Ovary (tissue), 9 donors: ENCODE data around the gene PIAS4. TPM values are rescaled to one million over a fixed set of nuclear protein-coding genes. Genes with fewer than 3 reads are reported as not detected.

Source experiments
- DNase-seq, 5 donors: peaks; one replicate each; pipeline ENCODE4 v3.0.0-alpha.2; 2019 to 2020
- H3K27ac ChIP-seq, 2 donors: fragments of 200-600 bp; one replicate each; pipeline versions ENCODE4 v1.5.1 to v1.8.0; 2019 to 2022
- H3K27me3 ChIP-seq: fragments of 200-600 bp; one replicate; pipeline ENCODE4 v1.8.0; 2022
- H3K36me3 ChIP-seq: fragments of 200-600 bp; sonication (generic); one replicate; pipeline ENCODE4 v1.5.1; 2019
- H3K4me1 ChIP-seq: one replicate; pipeline ENCODE4 v1.8.1; 2013; ENCODE audit warnings: mild to moderate bottlenecking, moderate library complexity; ENCODE audit not compliant: insufficient read depth
- H3K4me3 ChIP-seq: fragments of 200-600 bp; sonication (generic); one replicate; pipeline ENCODE4 v1.5.1; 2017
- H3K9me3 ChIP-seq, 2 donors: fragments of 200-600 bp in 1 of 2; sonication (generic) in 1 of 2; one replicate each; pipeline versions ENCODE4 v1.5.1 to v1.8.1; 2013 to 2019; ENCODE audit warnings: mild to moderate bottlenecking in 1 of 2, moderate library complexity in 1 of 2
- CTCF ChIP-seq, 3 donors: fragments of 450-650 bp in 2 of 3; fragments of 200-600 bp in 1 of 3; IDR thresholded peaks; one replicate each; pipeline versions ENCODE4 v1.5.1 to v1.8.0; 2016 to 2022; ENCODE audit warnings: antibody characterized with exemption in 3 of 3, mild to moderate bottlenecking in 1 of 3
- EP300 ChIP-seq: sonication (generic); formaldehyde crosslinking; IDR thresholded peaks from one replicate; pipeline ENCODE4 v1.6.1; 2017; ENCODE audit warnings: antibody characterized with exemption
- POLR2A ChIP-seq: fragments of 450-650 bp; IDR thresholded peaks from one replicate; pipeline ENCODE4 v1.6.1; 2017; ENCODE audit warnings: antibody characterized with exemption, mild to moderate bottlenecking, moderate library complexity
- WGBS, 3 donors: extraction: QIAGEN DNeasy Blood & Tissue Kit in 1 of 3; methylation state at CpG; one replicate each; pipeline versions ENCODE4 v1.1.5 to v1.1.7; 2013 to 2017; 5-methylcytosine and 5-hydroxymethylcytosine counted together
- intact Hi-C, 4 donors: fragments of 100-400 bp; cut with DNase I; formaldehyde crosslinking; loops; one replicate each; pipeline versions ENCODE4 v1.11.0 to v1.15.1; 2022 to 2023
- polyA plus RNA-seq, 2 donors: library from polyadenylated mRNA; stranded (reverse); fragments of 200-250 nt in 1 of 2; fragments of 350-450 nt in 1 of 2; fragmentation: Illumina TruSeq in 1 of 2; extraction: RNeasy Lipid Tissue Mini Kit (QIAGEN cat#74804) in 1 of 2; gene quantifications; one replicate each; pipeline ENCODE4 v1.2.3, GENCODE V29; 2013 to 2014
- total RNA-seq, 7 donors: library from RNA; depleted of rRNA in 2 of 7; stranded (reverse); fragments of >200 nt in 2 of 7; fragmentation: NEBNext Ultra II Directional in 3 of 7; extraction: Animal tissue kit (Norgen Biotek cat#: 25700) in 3 of 7; gene quantifications; one replicate each; pipeline versions ENCODE4 v1.1.0 to v1.2.4, GENCODE V29; 2016 to 2023
- donor health status: DM: no; HTN: no; CAD: no; lungs with moderate emphysema.
- donor health status: DM: no; HTN: no; CAD: no.
- donor health status: Bipolar disorder and iron deficiency.
- donor health status: DM: yes; HTN: yes; CAD: no.
- donor health status: DM: no; HTN: no; CAD: no.
- donor health status: DM: yes; HTN: yes; CAD: no.

The PIAS4 gene
- total and polyA plus RNA-seq, 9 donors = 5.2 to 29.7 (median 21.3) TPM

DNA sequence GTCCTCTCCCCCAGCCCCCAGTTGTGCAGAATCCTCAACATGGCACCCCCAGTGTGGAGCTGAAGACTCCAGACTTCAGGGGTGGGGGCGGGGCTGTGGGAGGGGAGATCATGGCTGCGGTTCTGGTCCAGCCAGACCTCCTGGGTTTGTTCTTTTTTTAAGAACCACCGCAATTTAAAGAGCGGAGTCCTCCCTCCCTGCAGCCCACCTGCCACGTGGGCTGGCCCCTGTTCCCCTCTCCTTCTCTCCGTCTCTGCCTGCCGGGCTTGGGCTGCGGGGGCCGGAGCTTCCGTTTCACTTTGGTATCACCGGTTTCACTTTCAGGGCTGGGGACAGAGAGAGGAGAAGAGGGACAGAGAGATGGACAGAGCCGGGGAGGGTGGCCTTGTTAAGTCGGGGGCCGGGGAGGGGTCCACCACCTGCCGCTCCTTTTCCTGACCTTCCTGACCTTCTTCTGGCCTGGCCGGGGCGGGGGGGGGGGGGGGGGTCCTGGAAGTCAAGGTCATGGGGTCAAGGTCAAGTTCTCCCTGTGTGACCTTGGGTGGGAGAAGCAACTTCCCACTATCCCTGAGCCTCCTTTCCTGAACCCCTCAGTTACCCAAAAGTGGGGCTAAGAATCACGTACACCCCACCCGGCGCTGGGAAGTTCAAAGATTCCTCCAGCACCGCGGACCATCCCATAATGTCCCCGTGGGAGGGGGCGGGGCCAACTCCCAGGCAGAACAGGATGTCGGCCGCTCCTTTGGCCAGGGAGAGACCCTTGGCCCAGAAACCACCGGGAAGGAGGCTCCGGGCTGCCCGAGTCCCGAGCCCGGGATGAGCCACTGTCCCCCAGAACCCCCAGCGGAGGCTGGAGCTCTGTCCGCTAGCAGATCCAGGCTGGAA lies 70.5 kb downstream of the PIAS4 start:
- H3K36me3 ChIP-seq = no peaks in the 10 kb centered on the region
- WGBS, 3 donors = 1 to 3% (median 2%) methylated on average over 26 to 33 of the region's 33 CpGs
- TF ChIP-seq EP300 = peak; percentile 19
- TF ChIP-seq CTCF (IDR thresholded peaks at IDR 0.05) = no peak
- TF ChIP-seq POLR2A = no peak
- peak; percentile 78 to 87 (median 79) for DNase-seq
- H3K9me3 ChIP-seq = no peaks in the 10 kb centered on the region
- peaks cover 3% of the 10 kb centered on the region for H3K4me1 ChIP-seq
- H3K27me3 ChIP-seq = no peaks in the 10 kb centered on the region
- intact Hi-C loops = no loop called here
- peak overlapping the region in 1 of 2 donors; percentile 48 for H3K27ac ChIP-seq
- H3K4me3 ChIP-seq = peak overlapping the region; percentile 66

DNA sequence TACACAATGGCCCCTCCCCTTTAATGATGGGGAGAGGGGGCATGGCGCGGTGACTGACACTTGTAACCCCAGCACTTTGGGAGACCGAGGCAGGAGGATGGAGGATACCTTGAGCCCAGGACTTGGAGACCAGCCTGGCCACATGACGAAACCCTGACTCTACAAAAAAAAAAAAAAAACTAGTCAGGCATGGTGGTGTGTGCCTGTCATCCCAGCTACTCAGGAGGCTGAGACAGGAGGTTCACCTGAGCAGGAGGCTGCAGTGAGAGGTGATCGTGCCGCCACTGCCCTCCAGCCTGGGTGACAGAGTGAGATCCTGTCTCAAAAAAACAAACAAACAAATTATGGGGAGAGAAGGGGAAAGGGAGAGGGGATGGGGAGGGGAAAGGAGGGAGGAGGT lies 72.9 kb downstream of the PIAS4 start:
- no peaks in the 10 kb centered on the region for H3K9me3 ChIP-seq
- no peak overlapping the region for H3K4me3 ChIP-seq
- WGBS, 3 donors = 66 to 74% (median 69%) methylated on average over 6 of the region's 6 CpGs
- no peaks in the 10 kb centered on the region for H3K27me3 ChIP-seq
- H3K4me1 ChIP-seq = peaks cover 7% of the 10 kb centered on the region
- TF ChIP-seq POLR2A = no peak
- TF ChIP-seq EP300 = no peak
- no peak for TF ChIP-seq CTCF (IDR thresholded peaks at IDR 0.05)
- H3K27ac ChIP-seq = no peak overlapping the region
- DNase-seq = no peak
- intact Hi-C loops = no loop called here
- H3K36me3 ChIP-seq = no peaks in the 10 kb centered on the region

- intact Hi-C loops = no loop called here
- H3K36me3 ChIP-seq = no peaks in the 10 kb centered on the region
- 9 to 23% (median 13%) methylated on average over 2 of the region's 2 CpGs for WGBS, 3 donors
- no peak for DNase-seq
- H3K9me3 ChIP-seq = no peaks in the 10 kb centered on the region
- no peaks in the 10 kb centered on the region for H3K27me3 ChIP-seq
- no peak overlapping the region for H3K4me3 ChIP-seq
- H3K4me1 ChIP-seq = peaks cover 7% of the 10 kb centered on the region
- H3K27ac ChIP-seq = no peak overlapping the region
- no peak for TF ChIP-seq EP300
- TF ChIP-seq CTCF (IDR thresholded peaks at IDR 0.05) = no peak
- TF ChIP-seq POLR2A = no peak
These were observed 74.0 kb downstream of the PIAS4 start for GRCh38 chr19:4081441-4082129.

- H3K27ac ChIP-seq = no peak overlapping the region
- no peaks in the 10 kb centered on the region for H3K36me3 ChIP-seq
- TF ChIP-seq CTCF (IDR thresholded peaks at IDR 0.05) (no peak), POLR2A (no peak), EP300 (no peak)
- 72 to 84% (median 82%) methylated on average over 9 of the region's 9 CpGs for WGBS, 3 donors
- H3K4me3 ChIP-seq = no peak overlapping the region
- H3K4me1 ChIP-seq = peaks cover 7% of the 10 kb centered on the region
- no peaks in the 10 kb centered on the region for H3K27me3 ChIP-seq
- H3K9me3 ChIP-seq = no peaks in the 10 kb centered on the region
- DNase-seq = no peak
- intact Hi-C loops = no loop called here
These were observed 74.6 kb downstream of the PIAS4 start for GRCh38 chr19:4082172-4082571.
